Stimulated activated CD8-positive, alpha-beta memory T cell treated with anti-CD3 and anti-CD28 coated beads, Interleukin-4, amount 100 ng/mL, for 48 hours (primary cell): ENCODE data around the gene GNG12.

ENCODE experiments used
- DNase-seq: peaks from one replicate; pipeline ENCODE4 v3.0.0-alpha.2; 2020

Gene GNG12

GRCh38 chr1:67839826-67840225 is 6.6 kb upstream of the GNG12 start:
- DNase-seq = no peak

GRCh38 chr1:67838180-67838910 is 5.1 kb upstream of the GNG12 start:
- DNase-seq = no peak

GRCh38 chr1:67836769-67837168 is 3.5 kb upstream of the GNG12 start:
- DNase-seq = no peak

GRCh38 chr1:67835663-67836452 is 2.6 kb upstream of the GNG12 start:
- DNase-seq = no peak

GRCh38 chr1:67834246-67834877 is 1.1 kb upstream of the GNG12 start:
- peak; percentile 27 for DNase-seq

- DNase-seq = no peak
These were observed 304 bp upstream of the GNG12 start for GRCh38 chr1:67833602-67833940.

- no peak for DNase-seq
These were observed 1.3 kb downstream of the GNG12 start for GRCh38 chr1:67831850-67832513.

GRCh38 chr1:67830928-67831830 is 2.1 kb downstream of the GNG12 start:
- no peak for DNase-seq

- no peak for DNase-seq
These were observed 3.0 kb downstream of the GNG12 start for GRCh38 chr1:67830226-67830625.

- no peak for DNase-seq
These were observed 5.6 kb downstream of the GNG12 start for GRCh38 chr1:67827688-67828087.

GRCh38 chr1:67825591-67825990 is 7.7 kb downstream of the GNG12 start:
- no peak for DNase-seq

- DNase-seq = no peak
These were observed 8.5 kb downstream of the GNG12 start for GRCh38 chr1:67824766-67825165.

GRCh38 chr1:67823615-67824014 is 9.7 kb downstream of the GNG12 start:
- no peak for DNase-seq

- DNase-seq = no peak
These were observed 12.0 kb downstream of the GNG12 start for GRCh38 chr1:67821263-67821662.

- no peak for DNase-seq
These were observed 14.5 kb downstream of the GNG12 start for GRCh38 chr1:67818725-67819301.

GRCh38 chr1:67818162-67818561 is 15.1 kb downstream of the GNG12 start:
- DNase-seq = no peak

GRCh38 chr1:67817319-67817718 is 15.9 kb downstream of the GNG12 start:
- DNase-seq = no peak

- no peak for DNase-seq
These were observed 16.8 kb downstream of the GNG12 start for GRCh38 chr1:67816506-67816905.

- DNase-seq = no peak
These were observed 17.2 kb downstream of the GNG12 start for GRCh38 chr1:67816095-67816475.

GRCh38 chr1:67815303-67816094 is 17.8 kb downstream of the GNG12 start:
- no peak for DNase-seq

GRCh38 chr1:67814121-67814772 is 19.0 kb downstream of the GNG12 start:
- no peak for DNase-seq
